B cell (primary cell): ENCODE data around the gene FSIP1.

Experiments used
- CTCF ChIP-seq: fragments of 200-600 bp; IDR thresholded peaks from one replicate; pipeline ENCODE4 v1.8.0; 2022; ENCODE audit warnings: antibody characterized with exemption, mild to moderate bottlenecking
- EZH2 ChIP-seq: IDR thresholded peaks from 2 replicates; pipeline ENCODE4 v1.6.1; 2012; ENCODE audit warnings: borderline replicate concordance, low read depth, mild to moderate bottlenecking, moderate library complexity, low read length; ENCODE audit not compliant: insufficient read depth, poor library complexity, severe bottlenecking

GRCh38 chr15:39801641-39802309 lies 19.1 kb upstream of the FSIP1 start:
- TF ChIP-seq CTCF (peak; percentile 54), EZH2 (no peak)
